GM19238 (cell line): ENCODE data around the gene KCMF1.

Source experiments
- DNase-seq: peaks from one replicate; pipeline ENCODE4 v3.0.0; 2011; ENCODE audit warnings: low spot score; ENCODE audit not compliant: insufficient read length

KCMF1 gene

DNA sequence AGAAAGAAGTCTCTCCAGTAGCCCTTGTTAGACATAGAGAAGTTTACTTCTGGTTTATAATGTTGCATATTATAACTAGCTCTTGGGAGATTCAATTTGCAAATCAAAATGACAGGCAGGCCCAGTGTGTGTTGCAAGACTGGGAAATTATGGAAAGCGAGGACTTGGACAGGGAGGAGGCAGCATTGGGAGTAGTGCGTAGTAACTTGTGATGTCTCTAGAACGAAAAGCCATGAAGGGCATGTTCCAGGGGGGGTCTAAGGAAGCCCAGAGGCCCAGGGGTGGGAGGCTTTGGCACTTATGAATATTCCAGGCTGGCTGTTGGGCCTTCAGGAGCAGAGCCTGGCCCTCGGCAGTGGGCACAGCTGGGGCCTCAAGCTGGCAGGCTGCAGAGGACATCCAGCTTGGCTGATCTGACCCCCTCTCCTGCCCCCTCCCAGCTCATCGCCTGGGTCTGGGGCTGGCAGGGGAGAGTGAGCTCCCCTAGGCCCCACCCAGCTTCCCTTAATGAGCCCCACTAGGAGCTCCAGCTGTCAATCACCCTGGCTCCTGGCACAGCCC, 107.0 kb downstream of the KCMF1 start:
- no peak for DNase-seq

DNA sequence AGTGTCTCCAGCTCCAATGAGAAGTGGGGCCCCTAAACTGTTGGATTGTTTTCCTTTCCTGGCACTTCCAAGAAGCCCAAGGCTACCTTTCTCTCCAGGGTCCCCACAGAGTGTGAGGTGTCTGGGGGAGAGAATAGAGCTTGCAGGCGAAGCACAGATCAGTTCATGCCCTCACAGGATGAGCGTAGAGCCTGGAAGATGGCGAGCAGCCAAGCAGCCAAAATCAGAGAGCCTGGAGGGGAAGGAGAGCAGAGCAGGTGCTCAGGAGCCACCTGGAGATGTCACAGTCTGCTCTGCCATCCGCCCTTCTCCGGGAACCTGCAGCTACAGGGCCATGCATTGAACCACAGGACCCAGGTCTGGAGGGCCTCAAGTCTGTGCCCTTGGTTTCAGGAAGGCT, 107.6 kb downstream of the KCMF1 start:
- DNase-seq = no peak

- DNase-seq = no peak
Measured at GRCh38 chr2:85083092-85083491, 112.1 kb downstream of the KCMF1 start.

GRCh38 chr2:85085563-85085962, 114.6 kb downstream of the KCMF1 start:
- no peak for DNase-seq

- no peak for DNase-seq
Measured at GRCh38 chr2:85087541-85087940, 116.6 kb downstream of the KCMF1 start.

DNA sequence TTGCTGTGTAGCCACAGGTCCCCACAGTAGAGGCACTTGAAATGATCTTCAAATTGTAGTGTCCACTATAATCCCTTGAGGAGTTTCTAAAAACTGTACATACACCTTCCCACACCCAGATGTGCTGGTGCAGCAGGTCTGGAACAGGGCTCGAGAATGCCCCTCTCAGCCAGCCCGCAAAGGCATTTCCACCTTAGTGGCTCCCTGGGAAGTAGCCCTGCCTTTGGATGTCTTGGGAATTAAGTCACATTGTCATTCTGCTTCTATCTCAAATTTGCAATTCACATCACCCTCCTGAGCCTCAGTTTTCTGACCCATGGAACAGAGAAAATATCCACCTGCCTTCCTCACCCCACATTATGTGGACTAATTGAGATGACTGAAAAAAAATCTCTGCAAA, 118.0 kb downstream of the KCMF1 start:
- no peak for DNase-seq

GRCh38 chr2:85089585-85089984, 118.6 kb downstream of the KCMF1 start:
- DNase-seq = no peak

DNA sequence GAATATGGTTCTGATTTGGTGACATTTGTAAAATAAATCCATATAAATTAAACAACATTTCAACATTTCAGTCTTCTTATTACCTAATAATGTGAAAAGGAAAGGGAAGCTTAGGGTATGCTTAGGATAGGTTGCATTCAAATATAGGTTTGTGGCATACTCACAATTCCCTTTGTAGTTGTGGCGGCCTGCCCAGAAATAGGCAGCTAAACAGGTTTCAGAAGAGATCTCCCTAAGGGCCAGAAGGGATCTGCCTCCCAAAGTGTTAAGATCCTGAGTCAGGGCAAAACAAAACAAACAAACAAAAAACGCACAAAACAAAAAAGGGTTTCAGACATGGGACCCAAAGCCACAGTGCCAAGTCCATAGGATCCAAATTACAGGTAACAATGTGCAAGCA, 120.9 kb downstream of the KCMF1 start:
- no peak for DNase-seq

- no peak for DNase-seq
Measured at GRCh38 chr2:85095094-85095493, 124.1 kb downstream of the KCMF1 start.

GRCh38 chr2:85096616-85097015, 125.7 kb downstream of the KCMF1 start:
- DNase-seq = no peak

GRCh38 chr2:85104228-85104627, 133.3 kb downstream of the KCMF1 start:
- no peak for DNase-seq

DNA sequence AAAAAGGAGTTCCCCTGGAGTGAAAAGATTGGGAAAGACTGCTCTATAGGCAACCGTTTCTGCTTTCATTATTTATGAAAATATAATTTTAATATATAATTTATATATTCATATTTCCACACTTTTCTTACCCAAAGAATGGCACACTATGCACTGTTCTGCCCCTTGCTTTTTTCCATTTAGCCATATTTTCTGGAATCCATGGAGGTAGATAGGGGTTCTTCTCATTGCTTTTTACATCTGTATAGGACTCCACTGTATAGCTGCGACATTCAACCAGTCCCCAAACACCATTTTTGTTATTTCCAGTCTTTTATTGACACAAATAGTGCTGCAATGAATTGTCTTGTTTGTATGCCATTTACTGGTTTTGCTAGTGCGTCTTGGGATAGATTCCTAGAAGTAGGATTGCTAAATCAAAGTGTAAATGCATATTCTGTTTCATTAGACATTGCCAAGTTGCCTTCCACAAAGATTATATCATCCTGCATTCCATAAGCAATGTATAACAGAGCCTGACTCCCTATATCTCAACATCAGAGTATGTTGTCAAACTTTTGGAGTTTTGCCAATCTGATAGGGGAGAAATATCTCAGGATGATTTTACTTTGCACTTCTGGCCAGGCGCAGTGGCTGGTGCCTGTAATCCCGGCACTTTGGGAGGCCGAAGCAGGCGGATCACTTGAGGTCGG, 135.7 kb downstream of the KCMF1 start:
- no peak for DNase-seq
